Activated B cell treated with CpG ODN at 0.5 μM for 24 hours (primary cell): Measurements from ENCODE around the gene MAFB. TPM values are rescaled to one million over a fixed set of nuclear protein-coding genes. Genes with fewer than 3 reads are reported as not detected.

ENCODE experiments used
- ATAC-seq: fragments of 200-7000 bp; cut with Tn5 transposase; one replicate; pipeline ENCODE4 v1.10.0; 2021; ENCODE audit warnings: low read depth, mild to moderate bottlenecking, moderate library complexity
- CTCF ChIA-PET: fragments of 350-600 bp; sonication (Branson Sonifier 250); formaldehyde crosslinking; loops from one replicate; lab custom pipeline; 2021; ENCODE audit warnings: antibody characterized with exemption; lab: Charles Lee
- POLR2A ChIA-PET: fragments of 350-600 bp; sonication (Branson Sonifier 250); formaldehyde crosslinking; loops from one replicate; lab custom pipeline; 2021; ENCODE audit warnings: antibody characterized with exemption; lab: Charles Lee
- DNase-seq: peaks from one replicate; pipeline ENCODE4 v3.0.0; 2022
- H3K27ac Mint-ChIP-seq: one replicate; pipeline ENCODE4 v1.8.0; 2020; ENCODE audit warnings: mixed read lengths
- H3K27me3 Mint-ChIP-seq: one replicate; pipeline ENCODE4 v1.8.0; 2021; ENCODE audit warnings: mixed read lengths
- H3K36me3 Mint-ChIP-seq: one replicate; pipeline ENCODE4 v1.8.0; 2021; ENCODE audit warnings: low read depth, mixed read lengths
- H3K4me1 Mint-ChIP-seq: one replicate; pipeline ENCODE4 v1.8.0; 2021; ENCODE audit warnings: mixed read lengths
- H3K4me3 Mint-ChIP-seq: one replicate; pipeline ENCODE4 v1.8.0; 2020; ENCODE audit warnings: mild to moderate bottlenecking, mixed read lengths
- H3K9me3 Mint-ChIP-seq: one replicate; pipeline ENCODE4 v1.8.0; 2020; ENCODE audit warnings: mixed read lengths
- intact Hi-C: fragments of 100-400 bp; cut with micrococcal nuclease; formaldehyde crosslinking; loops from one replicate; pipeline ENCODE4 v1.15.1; 2024
- total RNA-seq: library from RNA; stranded (reverse); gene quantifications from 2 replicates; pipeline ENCODE4 v1.2.3, GENCODE V29; 2022
- TF ChIP-seq, protein P1 (sequence below): fragments of 200-600 bp; IDR thresholded peaks from one replicate; pipeline ENCODE4 v1.8.0; 2022; ENCODE audit warnings: antibody characterized with exemption, mild to moderate bottlenecking

The MAFB gene
- total RNA-seq, 1 donor from 2014 or later, result 1.1 TPM

DNA sequence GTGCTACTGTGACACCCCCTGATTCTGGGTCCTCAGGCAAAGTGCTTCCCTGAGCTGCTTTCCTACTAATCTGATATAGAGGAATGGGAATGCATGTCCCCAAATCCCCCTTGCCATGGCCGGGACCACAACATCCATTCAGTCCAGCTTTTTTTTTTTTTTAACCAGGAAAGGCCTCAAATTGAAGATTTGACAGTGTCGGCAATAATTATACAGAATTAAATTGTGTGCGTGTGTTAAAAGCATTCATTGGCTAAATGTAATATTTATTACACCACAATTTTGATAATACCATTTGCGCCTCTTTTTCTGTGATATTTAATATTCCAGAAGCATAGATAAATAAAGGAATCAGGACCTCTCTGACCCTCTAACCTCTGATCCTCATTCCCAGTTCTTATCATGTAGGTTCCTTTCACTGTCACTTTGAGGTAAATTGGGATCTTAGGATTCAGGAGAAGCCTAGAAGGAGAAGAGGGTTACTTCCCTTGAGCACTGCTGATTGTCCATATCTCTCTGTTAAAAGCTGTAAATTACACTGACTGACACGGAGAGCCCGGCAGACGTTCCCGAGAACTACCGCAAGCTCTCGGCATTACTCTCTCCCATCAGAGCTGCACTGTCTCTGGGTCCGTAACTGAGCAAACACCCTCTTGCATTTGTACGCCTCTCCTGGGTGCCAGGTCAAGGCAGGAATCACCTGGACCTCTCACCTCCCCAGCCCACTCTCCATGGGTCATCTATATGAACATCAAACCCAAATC, 29.4 kb upstream of the MAFB start:
- Mint-ChIP-seq H3K9me3 (no peaks in the 10 kb centered on the region), H3K27ac (no peak overlapping the region), H3K4me1 (no peaks in the 10 kb centered on the region), H3K36me3 (no peaks in the 10 kb centered on the region), H3K27me3 (peaks cover 7% of the 10 kb centered on the region), H3K4me3 (no peak overlapping the region)
- intact Hi-C loops, result no loop called here
- POLR2A ChIA-PET, result no interaction called here
- DNase-seq (no peak), ATAC-seq (no peak)
- TF ChIP-seq, protein P1, sequence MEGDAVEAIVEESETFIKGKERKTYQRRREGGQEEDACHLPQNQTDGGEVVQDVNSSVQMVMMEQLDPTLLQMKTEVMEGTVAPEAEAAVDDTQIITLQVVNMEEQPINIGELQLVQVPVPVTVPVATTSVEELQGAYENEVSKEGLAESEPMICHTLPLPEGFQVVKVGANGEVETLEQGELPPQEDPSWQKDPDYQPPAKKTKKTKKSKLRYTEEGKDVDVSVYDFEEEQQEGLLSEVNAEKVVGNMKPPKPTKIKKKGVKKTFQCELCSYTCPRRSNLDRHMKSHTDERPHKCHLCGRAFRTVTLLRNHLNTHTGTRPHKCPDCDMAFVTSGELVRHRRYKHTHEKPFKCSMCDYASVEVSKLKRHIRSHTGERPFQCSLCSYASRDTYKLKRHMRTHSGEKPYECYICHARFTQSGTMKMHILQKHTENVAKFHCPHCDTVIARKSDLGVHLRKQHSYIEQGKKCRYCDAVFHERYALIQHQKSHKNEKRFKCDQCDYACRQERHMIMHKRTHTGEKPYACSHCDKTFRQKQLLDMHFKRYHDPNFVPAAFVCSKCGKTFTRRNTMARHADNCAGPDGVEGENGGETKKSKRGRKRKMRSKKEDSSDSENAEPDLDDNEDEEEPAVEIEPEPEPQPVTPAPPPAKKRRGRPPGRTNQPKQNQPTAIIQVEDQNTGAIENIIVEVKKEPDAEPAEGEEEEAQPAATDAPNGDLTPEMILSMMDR, result no peak
- CTCF ChIA-PET, result no interaction called here

DNA sequence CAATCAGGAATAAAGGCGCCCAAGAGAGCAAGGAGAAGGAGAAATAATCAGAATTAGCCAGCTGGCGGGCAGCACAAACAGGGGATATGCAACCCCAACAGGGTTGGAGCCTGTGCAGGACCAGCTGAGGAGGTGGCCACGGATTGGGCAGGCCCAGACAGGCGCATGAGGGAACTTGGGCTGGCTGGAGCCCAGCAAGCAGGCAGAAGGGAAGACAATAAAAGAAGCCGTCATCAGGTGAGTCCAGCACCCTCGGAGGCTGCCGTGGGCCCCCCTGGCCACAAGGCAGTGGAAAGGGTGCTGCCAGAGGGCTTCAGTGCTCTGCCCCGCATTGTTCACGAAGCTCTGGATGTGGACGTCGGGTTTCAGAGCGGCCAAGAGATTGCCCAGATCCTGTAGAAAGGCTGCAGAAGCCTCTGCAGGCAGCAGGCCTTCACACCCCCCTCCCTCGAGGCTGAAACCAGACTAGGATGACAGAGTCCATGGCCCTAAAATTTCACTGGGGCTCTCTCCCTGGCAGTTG, 28.4 kb upstream of the MAFB start:
- no peaks in the 10 kb centered on the region for H3K9me3 Mint-ChIP-seq
- POLR2A ChIA-PET, result no interaction called here

DNA sequence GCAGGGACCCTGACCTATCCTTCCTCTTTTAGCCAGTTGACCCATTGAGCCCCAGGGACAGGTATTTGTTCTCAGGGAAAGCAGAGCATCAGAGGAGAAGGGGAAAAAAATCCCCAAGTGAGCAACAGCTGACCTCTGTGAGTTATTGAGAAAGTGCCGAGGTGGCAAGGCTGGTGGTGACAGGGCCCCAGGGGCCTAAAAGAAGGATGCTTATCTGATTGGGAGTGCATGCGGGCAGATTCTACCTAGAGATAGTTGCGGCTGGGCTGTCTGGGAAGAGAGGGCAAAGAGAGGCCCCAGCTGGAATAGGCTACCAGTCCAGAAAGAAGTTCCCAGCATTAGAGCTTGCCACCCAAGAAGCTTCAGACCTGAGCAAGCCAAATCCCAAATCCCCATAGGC, 26.5 kb upstream of the MAFB start:
- H3K27me3 Mint-ChIP-seq, result peaks cover 20% of the 10 kb centered on the region
- ATAC-seq, result no peak
- no peak overlapping the region for H3K27ac Mint-ChIP-seq
- intact Hi-C loops, result no loop called here
- H3K4me3 Mint-ChIP-seq, result no peak overlapping the region
- no peaks in the 10 kb centered on the region for H3K36me3 Mint-ChIP-seq
- ChIA-PET CTCF (no interaction called here), POLR2A (no interaction called here)
- no peaks in the 10 kb centered on the region for H3K9me3 Mint-ChIP-seq
- TF ChIP-seq, protein P1, result no peak
- no peaks in the 10 kb centered on the region for H3K4me1 Mint-ChIP-seq
- DNase-seq, result no peak

More for the DNA sequence above, 28.4 kb upstream of the MAFB start:
- DNase-seq (no peak), ATAC-seq (no peak)
- H3K27me3 Mint-ChIP-seq, result peaks cover 12% of the 10 kb centered on the region
- CTCF ChIA-PET, result no interaction called here
- TF ChIP-seq, protein P1, result no peak
- H3K4me3 Mint-ChIP-seq, result no peak overlapping the region
- H3K36me3 Mint-ChIP-seq, result no peaks in the 10 kb centered on the region
- intact Hi-C loops, result no loop called here
- no peaks in the 10 kb centered on the region for H3K4me1 Mint-ChIP-seq
- H3K27ac Mint-ChIP-seq, result no peak overlapping the region

DNA sequence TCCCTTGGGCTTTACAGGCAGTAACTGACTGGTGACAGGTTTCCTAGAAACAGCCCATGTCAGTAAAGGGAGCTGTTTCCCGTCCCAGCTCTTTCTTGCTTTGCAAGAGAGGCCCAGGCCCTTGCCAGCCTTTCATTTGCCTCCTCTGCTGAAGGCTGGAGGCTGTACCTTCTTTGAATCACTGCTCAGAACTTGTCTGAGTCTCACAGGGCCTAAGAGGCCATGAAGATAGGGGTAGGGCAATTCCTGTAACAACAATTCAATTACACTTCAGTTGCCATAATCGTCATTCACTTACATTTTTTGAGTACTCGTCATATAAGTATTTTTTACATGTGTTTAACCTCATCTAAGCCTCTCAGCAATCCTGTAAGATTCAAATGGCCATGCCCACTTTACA, 25.9 kb upstream of the MAFB start:
- CTCF ChIA-PET, result no interaction called here
- no peak for ATAC-seq
- Mint-ChIP-seq H3K36me3 (no peaks in the 10 kb centered on the region), H3K27me3 (peaks cover 22% of the 10 kb centered on the region), H3K27ac (no peak overlapping the region), H3K4me1 (no peaks in the 10 kb centered on the region), H3K9me3 (no peaks in the 10 kb centered on the region), H3K4me3 (no peak overlapping the region)
- POLR2A ChIA-PET, result no interaction called here
- intact Hi-C loops, result no loop called here
- TF ChIP-seq, protein P1, result no peak
- no peak for DNase-seq

DNA sequence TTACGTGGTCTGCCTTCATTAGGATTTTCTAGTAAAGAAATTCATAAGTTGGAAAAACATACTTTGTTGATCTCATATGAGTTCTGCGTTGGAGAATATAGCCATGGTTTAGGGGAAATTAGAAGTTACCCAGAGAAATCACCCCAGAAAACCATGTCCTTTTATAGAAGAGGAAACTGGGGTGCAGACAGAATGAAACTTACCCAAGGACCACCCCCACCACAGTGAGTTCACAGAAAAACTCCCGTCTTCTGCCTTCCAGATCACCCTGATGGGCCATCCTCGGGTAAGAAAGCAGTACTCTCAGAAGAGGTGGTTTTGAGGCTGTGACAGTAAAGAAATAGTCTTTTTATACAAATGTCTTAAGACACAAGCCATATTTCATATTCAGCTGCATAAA, 25.1 kb upstream of the MAFB start:
- Mint-ChIP-seq H3K4me3 (no peak overlapping the region), H3K27me3 (peaks cover 22% of the 10 kb centered on the region), H3K4me1 (no peaks in the 10 kb centered on the region), H3K27ac (no peak overlapping the region), H3K9me3 (no peaks in the 10 kb centered on the region), H3K36me3 (no peaks in the 10 kb centered on the region)
- ChIA-PET POLR2A (no interaction called here), CTCF (no interaction called here)
- TF ChIP-seq, protein P1, result no peak
- ATAC-seq, result no peak
- intact Hi-C loops, result no loop called here
- DNase-seq, result no peak
